GM21381 (cell line): Measurements from ENCODE around the gene GLIPR2.
"Not testable (repeated sequence)": the region's sequence is repeated elsewhere in the genome, so short reads cannot be mapped to it uniquely, and the experiment has no call there.

Experiments used
- ATAC-seq: cut with Tn5 transposase; IDR thresholded peaks from one replicate; pipeline ENCODE4 v1.9.1; 2021; ENCODE audit warnings: mild to moderate bottlenecking, moderate library complexity; ENCODE audit not compliant: unreplicated experiment

The GLIPR2 gene

DNA sequence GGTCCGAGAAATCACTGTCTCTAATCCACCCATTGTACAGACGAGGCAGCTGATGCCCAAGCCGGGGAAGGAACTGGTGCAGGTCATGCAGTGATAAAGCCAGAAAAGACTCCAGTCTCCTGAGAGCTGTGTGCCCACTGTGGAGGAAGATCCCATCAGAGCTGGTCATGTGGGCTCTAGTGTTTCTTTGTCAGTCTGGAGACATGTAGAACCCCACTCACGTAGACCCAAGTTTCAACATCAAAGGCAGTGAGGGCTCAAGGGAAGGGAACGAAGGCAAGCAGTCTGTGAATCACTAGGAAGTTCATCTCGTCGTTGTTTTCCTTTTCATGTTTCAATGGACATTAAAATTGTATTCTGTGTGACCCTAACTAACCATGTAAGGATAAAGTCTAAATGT, 14.6 kb upstream of the GLIPR2 start:
- ATAC-seq, result no peak

DNA sequence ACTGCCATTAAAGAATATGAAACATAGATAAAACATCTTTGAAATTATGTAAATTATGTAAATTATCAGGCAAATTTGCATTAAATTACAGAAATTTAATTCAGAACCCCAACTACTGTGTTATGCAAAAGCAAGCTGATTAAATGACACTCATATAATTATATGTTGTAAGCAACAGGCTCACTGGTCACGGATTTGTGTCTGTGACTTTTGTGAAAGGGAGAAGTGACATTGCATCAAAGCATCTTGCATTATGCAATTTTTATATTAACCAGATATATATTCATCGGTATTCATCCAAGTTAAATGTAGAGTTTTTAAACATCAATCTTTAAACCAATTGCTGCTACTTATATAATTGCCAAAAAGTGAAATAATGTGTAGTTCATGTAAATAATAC, 13.0 kb upstream of the GLIPR2 start:
- no peak for ATAC-seq

DNA sequence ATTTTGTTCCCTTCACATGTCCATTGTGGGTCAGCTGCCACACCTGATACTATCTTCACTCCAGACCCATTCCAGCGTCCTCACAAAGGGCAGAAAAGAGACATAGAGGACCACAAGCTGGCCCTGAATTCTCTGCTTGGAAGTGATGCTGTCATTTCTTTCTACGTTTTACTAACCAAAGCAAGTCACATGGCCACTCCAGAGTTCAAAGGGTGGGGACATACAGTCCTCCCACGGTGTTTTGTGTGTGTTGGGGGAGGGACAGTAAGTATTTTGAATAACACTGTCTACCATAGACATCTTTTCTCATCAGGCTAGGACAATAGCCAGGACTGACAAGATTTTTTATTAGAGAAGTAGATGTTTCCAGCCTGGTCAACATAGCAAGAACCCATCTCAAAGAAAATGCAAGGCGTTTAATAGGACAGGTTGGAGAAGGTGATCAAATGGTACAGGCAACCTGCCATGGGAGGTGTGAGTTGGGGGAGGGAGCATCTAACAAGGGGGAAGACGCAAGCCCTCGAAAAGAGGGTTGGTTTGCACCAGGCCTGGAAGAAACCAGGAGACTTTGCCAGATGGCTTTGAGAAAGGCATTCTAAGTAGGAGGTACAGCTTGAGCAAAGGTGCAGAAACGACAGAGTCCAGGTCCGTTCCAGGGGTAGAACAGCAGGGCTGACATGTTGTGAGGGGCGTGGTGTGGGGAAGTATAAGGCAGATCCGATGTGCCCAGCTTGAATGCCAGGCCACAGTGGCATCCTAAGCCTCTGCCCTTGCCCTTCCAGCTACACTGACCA, 11.3 kb upstream of the GLIPR2 start:
- no peak for ATAC-seq

DNA sequence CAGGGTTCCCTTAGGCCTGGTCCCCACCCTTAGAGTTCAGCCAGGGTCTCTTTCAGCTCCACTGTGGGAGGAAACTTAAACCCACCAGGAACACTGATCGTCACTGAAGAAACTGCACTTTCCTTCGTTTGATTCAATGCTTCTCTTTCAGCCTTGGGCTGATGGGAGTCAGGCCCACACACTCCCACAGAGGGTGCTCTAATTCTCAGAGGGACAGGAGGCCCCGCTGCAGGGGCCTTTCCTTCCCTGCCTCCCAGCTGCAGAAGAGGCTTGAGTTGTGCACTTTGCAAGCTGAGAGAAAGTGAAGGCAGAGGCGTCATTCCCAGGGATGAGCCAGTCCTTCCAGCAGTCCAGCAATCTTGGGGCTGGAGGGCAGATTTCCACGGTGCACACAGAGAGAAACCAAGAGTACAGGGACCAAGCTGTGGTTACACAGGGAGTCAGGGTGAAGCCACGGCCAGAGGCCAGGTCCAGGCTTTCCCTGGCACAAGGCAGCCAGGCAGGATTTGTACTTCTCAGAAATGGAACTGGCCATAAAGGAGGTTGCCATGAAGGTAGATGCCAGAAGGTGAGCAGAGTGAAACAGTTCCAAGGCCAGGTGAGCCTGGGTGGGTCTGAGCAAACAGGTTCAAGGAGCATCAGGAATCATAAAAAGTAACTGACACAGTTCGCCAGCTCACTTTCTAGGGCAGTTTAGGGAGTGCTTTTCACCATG, 10.4 kb upstream of the GLIPR2 start:
- no peak for ATAC-seq

DNA sequence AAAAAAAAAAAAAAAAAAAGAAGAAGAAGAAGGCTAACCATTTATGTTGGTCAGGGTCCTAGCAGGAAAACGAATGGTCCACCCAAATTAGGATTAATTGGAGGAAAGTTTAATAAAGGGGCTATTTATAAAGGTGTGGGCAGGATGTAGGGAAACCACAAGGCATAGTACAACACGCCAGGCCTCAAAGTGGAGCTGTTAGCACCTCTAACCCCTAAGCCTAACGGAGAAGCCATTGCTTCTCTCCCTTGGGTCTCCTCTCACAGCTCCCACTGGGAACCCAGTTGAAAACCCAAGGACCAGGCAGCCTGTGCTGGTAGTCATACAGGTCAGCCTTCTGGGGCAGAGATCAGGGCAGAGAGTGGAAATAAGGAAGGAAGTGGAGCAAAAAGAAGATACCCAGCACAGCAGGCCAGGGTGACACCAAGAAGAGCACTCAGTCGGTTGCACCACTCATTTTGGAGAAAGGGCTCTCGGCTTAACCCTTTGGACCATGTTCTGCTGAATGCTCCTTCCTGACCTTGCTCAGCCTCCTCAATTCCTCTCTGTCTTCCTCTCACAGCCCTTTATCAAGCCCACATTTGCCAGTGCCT, 8.8 kb upstream of the GLIPR2 start:
- ATAC-seq, result no peak

DNA sequence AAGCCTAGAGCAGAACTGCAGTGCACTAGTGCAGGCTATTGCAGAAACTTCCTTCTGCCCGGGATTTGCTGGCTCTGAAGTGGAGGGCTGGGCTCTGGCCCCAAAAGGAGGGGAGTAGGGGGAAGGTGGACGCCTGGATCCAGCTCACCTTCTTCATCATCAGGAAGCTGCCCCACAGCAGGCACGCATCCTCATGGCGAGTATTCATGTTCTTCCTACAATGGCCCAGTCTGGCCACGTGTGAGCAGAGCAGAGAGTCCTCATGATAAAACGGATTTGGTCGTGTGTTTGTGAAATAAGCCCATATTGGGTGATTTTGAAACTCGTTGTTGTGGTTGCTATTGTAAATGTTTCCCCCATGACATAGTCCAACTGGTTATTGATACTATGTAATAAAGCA, 8.2 kb upstream of the GLIPR2 start:
- no peak for ATAC-seq

DNA sequence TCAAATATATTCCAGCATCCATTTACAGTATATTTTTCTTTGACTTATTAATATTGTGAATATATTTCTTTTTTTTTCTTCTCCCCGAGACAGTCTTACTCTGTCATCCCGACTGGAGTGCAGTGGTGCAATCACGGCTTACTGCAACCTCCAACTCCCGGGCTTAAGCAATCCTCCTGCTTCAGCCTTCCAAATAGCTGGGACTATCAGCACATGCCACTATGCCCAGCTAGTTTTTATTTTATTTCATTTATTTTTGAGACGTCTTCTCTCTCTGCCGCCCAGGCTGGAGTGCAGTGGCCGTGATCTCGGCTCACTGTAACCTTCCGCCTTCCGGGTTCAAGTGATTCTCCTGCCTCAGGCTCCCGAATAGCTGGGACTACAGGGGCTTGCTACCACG, 7.4 kb upstream of the GLIPR2 start:
- no peak for ATAC-seq

DNA sequence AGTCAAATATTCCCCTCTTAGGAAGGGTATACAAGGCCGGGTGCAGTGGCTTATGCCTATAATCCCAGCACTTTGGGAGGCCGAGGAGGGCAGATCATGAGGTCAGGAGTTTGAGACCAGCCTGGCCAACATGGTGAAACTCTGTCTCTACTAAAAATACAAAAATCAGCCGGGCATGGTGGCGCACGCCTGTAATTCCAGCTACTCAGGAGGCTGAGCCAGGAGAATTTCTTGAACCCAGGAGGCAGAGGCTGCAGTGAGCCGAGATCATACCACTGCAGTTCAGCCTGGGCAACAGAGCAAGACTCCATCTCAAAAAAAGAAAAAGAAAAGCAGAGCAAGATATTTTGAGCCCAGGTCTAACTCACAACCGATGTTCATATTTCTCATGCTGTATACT, 4.9 kb upstream of the GLIPR2 start:
- ATAC-seq, result not testable (repeated sequence)

DNA sequence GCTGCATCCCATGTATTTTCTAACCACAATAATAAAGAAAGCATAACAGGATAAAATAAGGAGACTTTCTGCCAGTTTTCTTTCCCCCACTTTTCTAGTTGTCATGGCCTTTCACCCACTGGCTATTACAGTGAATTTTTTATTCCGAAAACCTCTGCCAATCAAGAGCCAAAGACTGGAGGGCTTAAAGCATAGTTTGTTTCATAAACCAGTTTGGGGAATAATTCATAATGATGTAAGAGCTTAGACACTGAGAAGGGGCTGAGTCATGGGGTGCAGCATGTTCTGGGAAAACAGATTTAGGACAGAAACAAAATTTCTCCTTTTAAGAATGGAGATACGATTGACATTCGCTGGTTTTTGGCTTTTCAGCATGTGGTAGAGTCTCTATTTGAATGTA, 4.4 kb upstream of the GLIPR2 start:
- no peak for ATAC-seq

DNA sequence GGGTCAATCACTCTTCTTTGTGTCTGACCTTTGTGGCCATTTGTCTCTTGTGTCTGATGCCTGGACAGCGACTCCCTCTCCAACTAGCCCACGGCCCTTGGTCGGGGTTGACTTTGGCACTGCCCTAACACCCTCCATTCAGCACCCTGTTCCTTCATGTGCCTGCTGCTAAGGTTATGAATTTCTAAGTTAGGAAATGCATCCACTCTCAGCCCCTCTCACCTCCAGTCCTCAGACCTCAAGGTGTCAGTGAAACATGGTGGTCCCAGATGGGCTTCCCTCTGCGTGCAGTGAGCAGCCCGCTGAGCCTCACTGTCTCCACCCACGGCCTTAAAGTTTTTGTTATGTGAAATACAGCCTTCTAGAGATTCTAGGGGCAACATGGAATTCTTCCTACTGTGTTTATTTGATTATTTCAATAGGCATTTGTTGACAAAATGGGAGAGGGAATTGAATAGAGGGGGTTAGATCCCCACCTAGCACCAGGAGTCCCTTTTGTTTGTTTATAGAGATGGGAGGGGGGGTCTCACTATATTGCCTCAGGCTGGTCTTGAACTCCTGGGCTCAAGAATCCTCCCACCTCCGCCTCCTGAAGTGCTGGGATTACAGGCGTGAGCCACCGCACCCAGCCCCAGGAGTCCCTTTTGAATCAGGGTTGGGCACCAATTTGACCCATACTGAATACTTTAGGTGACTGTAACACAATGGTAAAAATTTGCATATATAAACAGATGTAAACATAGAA, 1.6 kb upstream of the GLIPR2 start:
- ATAC-seq, result no peak

DNA sequence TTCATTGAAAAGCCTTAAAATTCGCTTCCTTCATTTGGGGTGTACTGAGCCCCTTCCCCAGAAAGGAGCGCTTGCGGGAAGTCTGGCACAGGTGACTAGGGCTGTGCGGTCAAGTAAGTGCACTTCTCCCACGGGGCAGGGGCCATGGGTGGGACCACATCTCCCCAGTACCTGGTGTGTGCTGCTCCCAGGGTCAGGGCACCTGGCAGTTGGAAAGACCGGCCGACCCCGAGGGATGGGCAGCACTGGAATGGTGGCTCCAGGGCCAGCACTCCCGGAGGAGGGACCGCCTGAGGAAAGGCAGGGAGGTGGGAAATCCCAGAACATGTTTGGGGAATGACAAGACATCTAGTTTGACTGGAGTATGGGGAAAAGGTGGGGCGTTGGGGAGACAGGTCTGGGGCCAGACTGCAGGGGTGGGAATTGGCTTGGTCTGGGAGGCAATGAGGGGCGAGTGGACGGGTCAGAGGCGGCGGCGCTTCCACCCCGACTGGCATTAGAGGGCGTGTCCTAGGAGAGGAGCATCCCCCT, 727 bp upstream of the GLIPR2 start:
- no peak for ATAC-seq

DNA sequence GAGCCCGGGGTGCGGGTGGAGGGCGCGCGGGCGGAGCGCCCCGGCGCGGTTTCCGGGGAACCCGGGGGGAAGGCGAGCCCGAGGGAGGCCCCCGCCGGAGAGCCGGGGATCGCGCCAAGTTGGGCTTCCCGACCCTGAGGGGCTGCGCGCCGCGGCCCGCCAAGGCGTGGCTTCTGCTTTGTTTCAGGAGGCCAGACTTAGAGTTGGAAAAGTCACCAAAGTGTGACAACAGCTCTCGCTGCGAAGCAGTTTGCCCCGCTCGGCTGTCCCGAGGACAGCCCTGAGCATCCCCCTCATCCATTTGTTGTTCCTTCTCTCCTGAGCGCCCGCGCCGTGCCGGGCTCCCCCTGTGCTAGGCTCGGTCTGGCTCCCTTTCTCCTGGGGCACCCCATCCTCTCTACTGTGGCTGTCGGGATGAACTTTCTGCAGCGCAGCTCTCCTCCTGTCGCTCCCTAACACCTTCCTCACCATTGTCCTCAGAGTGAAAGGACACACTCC, 410 bp downstream of the GLIPR2 start:
- no peak for ATAC-seq

DNA sequence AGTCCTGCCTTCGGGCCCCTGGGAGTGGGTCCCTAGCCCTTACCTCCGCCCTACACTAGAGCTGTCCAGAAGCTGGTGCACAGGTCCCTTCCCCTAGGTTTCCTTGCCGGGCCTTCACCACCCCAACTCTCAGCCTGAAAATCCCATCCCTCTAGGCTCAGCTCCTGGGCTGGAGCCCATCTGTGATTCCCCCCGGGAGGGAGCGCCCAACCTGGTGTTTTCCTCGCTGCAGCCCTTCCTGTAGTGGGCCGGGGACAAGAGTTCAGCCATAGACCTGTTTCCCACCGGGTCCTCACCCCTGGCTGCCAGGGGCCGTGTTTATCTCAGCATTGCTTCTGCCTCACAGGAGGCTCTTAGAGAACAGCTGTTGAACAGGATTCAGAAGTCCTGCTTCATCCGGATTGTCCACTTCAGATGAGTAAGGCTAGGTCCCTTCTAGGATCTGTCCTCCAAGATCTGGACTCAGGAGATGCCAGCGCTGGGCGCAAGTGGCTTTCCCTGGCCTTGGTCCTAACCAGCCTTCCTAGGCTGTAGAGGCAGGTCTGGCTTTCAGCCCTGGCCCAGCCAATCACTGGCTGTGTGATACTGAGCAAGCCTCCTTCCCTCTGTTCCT, 965 bp downstream of the GLIPR2 start:
- ATAC-seq, result no peak

DNA sequence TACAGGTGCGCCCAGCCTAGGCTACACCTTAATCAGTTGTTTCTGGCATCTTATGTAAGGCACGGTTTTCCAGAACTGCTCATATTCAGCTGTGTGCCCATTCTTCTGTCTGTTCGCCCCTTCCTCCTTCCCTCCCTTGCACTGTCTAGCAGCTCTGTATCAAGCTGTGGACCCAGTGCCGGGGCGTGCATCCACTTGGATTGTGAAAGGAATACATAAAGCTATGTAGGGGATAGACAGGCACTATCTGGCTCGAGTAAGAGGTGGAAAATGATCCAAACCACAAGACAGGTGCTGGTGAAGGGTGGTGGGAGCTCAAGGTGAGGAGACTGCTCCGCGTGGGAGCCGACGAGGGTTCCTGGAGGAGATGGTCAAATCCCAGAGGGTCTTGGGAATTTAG, 2.0 kb downstream of the GLIPR2 start:
- no peak for ATAC-seq

DNA sequence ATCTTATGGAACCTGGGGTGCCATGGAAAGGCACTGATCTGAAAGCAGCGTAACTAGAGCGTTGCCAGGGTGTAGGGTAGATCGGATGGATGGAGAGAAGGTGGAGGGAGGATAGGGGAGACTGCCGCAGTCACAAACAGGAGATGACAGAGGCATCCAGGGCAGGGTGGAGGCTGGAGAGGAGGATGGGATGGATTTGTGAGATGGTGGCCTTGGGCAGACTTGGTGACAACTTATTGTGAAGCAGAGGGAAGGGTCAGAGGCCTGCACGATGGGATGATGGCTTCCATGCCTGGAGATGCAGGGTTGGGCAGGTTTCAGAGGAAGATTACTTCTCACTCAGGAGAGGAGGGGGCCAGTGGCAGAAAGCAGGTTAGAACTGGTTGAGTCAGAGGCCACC, 2.4 kb downstream of the GLIPR2 start:
- ATAC-seq, result no peak

DNA sequence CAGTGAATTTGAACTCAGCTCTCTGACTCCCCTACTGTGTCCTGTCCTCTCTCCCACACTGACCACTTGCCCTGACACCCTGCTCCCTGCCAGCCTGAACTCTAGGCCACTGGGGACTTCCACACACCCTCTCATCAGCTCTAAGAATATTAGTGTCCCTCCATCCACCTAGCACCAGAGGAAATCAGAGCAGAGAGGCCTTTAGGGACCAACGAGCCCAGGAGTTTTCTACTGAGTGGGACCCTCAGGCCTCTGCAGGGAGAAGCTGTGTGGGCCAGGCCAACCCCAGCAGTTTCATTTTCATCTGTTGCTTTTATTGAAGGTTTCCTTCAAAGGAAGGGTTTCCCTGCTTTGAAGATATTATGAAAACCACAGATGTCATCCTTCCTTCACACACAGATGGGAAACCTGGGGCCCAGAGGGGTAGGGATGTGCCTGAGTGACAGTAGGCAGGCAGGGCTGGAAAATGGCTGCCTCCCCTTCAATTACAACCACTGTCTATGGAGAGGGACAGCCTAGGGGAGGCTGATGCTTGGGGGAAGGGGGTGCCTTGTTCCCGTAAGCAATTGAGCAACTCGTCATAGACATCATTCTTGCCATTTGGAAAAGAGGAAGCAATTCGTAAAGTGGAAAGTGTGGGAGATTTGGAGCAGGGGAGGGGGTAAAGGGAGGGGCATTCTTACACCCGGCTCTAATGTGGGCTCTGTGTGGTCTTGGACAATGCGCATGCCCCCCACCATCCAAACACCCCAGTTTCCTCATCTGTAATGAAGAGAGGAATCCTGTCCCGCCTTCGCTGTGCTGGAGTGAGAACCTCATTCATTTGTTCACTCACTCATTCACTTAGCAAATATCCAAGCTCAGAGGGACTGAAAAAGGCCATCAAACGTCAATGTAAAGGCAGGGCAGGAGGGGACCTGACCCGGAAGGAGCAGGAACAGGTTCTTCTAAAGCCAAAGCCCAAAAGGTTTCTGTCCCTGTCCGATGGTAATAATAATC, 3.9 kb downstream of the GLIPR2 start:
- ATAC-seq, result no peak

DNA sequence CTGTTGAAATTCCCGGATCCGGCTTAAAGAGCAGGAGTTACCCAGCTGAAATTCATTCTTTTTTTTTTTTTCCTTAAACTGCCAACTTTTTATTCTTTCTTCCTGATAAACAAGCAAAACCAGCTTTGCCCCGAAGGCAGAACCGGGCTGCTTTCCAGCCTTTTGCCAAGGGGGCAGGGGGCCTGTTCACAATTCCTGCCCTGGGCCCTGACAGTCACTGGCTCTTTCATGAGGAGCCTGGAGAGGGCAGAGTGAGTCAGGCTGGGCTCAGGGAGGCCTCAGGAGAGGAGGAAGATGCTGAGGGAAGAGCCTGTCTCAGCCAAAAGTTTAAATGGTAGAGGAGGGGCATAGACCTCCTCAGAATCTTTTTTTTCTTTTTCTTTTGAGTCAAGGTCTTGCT, 4.8 kb downstream of the GLIPR2 start:
- no peak for ATAC-seq

DNA sequence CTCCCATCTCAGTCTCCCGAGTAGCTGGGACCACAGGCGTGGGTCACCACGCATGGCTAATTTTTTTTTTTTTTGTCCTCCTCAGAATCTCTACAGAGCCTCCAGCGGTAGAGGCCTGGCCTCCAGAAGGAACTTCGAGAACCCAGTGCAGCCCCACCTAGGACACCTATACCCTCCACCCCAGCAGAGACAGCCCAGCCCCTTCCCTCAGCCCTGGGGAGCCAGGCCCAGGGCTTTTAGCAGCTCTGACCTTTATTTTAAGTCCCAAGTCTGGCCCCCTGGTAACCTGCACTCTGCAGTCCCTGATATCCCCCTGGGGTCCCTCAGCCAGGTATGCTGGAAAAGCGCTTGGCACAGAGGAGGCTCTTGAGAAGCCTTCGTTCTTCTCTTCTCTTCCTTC, 5.2 kb downstream of the GLIPR2 start:
- no peak for ATAC-seq

DNA sequence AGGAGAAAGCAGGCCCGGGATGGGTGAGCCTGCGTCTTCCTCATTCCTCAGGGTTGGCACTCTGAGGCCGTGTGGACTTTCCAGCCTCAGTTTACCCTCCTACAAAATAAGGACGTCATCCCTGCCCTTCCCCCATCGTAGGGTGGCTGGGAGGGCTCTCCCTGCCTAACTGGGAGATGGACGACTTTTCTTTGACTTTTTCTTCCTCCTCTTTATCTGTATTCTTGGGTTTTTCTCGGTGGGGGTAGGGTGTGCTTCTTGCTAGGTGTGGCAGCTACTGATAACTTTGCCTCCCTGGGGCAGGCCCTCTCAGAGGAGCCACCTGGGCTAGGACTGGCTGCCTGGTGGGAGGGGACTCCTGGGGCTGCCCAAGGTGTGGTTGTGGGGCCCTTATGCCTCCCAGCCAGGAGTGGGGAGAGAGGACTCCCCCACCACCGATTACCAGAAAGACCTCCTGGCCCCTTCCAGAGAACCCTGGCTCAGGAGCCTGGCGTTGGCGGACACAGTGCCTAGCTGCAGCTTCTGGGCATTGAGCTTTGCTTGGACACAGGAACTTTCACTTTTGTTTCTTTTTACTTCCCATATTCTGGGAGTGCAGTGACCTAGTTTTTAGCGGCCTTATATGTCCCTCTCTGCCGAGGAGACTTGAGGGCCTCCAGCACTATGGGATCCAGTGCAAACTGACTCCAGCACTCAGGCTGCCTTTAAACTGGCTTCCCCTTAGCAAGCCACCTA, 6.1 kb downstream of the GLIPR2 start:
- no peak for ATAC-seq
